Effector CD8-positive, alpha-beta T cell (primary cell): ENCODE measurements around the gene MS4A7.
"Not testable (repeated sequence)": the region's sequence is repeated elsewhere in the genome, so short reads cannot be mapped to it uniquely, and the experiment has no call there.

Experiments
- DNase-seq: peaks from one replicate; lab custom pipeline; 2025; lab: John Stamatoyannopoulos, UW
- total RNA-seq, 4 experiments: gene quantifications; one replicate each; lab custom pipeline; 2026; lab: John Stamatoyannopoulos, UW

Gene MS4A7
- 0 reads per million in 4 experiments for total RNA-seq

- DNase-seq: no peak
These were observed at the start of gene MS4A7 for GRCh38 chr11:60378354-60378753. Gene MS4A7 (plus strand): TSS chr11:60378532. CDS start chr11:60383142, 4,610 bp downstream.

GRCh38 chr11:60332846-60333245 lies 45.5 kb upstream of the MS4A7 start:
- DNase-seq: no peak

GRCh38 chr11:60334005-60334620 lies 44.2 kb upstream of the MS4A7 start:
- peak; percentile 26 for DNase-seq

GRCh38 chr11:60336767-60337391 lies 41.5 kb upstream of the MS4A7 start:
- no peak for DNase-seq

- DNase-seq: no peak
These were observed 40.3 kb upstream of the MS4A7 start for GRCh38 chr11:60338053-60338452.

GRCh38 chr11:60339356-60339755 lies 39.0 kb upstream of the MS4A7 start:
- DNase-seq: no peak

- no peak for DNase-seq
These were observed 35.1 kb upstream of the MS4A7 start for GRCh38 chr11:60343094-60343704.

GRCh38 chr11:60344146-60344545 lies 34.2 kb upstream of the MS4A7 start:
- DNase-seq: no peak

- DNase-seq: no peak
These were observed 32.8 kb upstream of the MS4A7 start for GRCh38 chr11:60345489-60345888.

- DNase-seq: no peak
These were observed 31.1 kb upstream of the MS4A7 start for GRCh38 chr11:60347084-60347797.

GRCh38 chr11:60348116-60348515 lies 30.2 kb upstream of the MS4A7 start:
- DNase-seq: no peak

- no peak for DNase-seq
These were observed 28.3 kb upstream of the MS4A7 start for GRCh38 chr11:60349990-60350389.

- DNase-seq: no peak
These were observed 20.6 kb upstream of the MS4A7 start for GRCh38 chr11:60357771-60358170.

- DNase-seq: no peak
These were observed 17.7 kb upstream of the MS4A7 start for GRCh38 chr11:60360621-60361020.

GRCh38 chr11:60362241-60362640 lies 16.1 kb upstream of the MS4A7 start:
- no peak for DNase-seq

- DNase-seq: peak; percentile 20
These were observed 14.5 kb upstream of the MS4A7 start for GRCh38 chr11:60363542-60364470.

- not testable (repeated sequence) for DNase-seq
These were observed 11.9 kb upstream of the MS4A7 start for GRCh38 chr11:60366262-60366904.

- no peak for DNase-seq
These were observed 11.3 kb upstream of the MS4A7 start for GRCh38 chr11:60367009-60367408.

GRCh38 chr11:60367896-60368295 lies 10.4 kb upstream of the MS4A7 start:
- DNase-seq: no peak

- no peak for DNase-seq
These were observed 8.0 kb upstream of the MS4A7 start for GRCh38 chr11:60370252-60370810.

- no peak for DNase-seq
These were observed 7.5 kb upstream of the MS4A7 start for GRCh38 chr11:60370811-60371298.
